EL (cell line): Measurements from ENCODE around the gene HINT2.

ENCODE experiments used
- DNase-seq: peaks from one replicate; pipeline ENCODE4 v3.0.0-alpha.2; 2016

HINT2 gene

GRCh38 chr9:35774907-35775635 is 39.8 kb downstream of the HINT2 start:
- DNase-seq = no peak

GRCh38 chr9:35771943-35772342 is 42.9 kb downstream of the HINT2 start:
- DNase-seq = no peak

GRCh38 chr9:35771534-35771933 is 43.3 kb downstream of the HINT2 start:
- no peak for DNase-seq

- no peak for DNase-seq
Observed at GRCh38 chr9:35771075-35771433, 43.8 kb downstream of the HINT2 start.

DNA sequence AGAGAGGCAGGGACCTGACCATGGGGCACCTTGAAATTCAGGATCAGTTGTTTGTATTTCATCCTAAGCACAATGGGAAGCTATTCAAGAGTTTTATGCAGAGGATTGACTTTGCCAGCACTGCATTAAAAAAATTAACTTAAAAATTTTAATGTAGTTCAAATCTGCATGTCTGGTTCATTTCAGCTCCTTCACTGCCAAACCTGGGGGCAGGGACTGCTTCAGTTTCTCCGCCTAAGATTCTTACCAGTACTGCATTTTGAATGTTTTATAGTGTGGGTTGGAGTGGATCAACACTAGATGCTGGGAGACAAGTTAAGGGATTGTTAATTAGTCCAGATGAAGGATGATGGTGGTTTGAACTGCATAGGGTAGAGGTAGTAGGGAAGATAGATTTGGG is 45.1 kb downstream of the HINT2 start:
- no peak for DNase-seq

GRCh38 chr9:35767458-35767857 is 47.4 kb downstream of the HINT2 start:
- DNase-seq = no peak

DNA sequence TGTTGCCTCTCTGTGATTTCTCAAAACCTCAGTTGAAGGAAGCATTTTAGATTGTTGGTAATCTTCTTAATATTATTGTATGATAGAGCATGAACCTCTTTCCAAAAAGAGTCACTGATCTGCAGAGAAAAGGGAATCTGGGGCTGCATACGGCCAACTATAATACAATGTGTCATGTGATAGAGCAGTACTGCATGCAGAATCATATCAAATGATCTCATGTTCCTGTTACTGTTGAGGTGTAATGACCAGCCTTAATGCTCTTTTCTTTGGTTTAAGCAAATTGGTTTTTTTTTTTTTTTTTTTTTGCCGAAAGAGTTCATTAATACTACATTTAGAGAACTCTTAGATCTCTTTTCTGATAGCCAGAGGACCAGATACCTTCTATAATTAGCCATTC is 47.8 kb downstream of the HINT2 start:
- no peak for DNase-seq

GRCh38 chr9:35763803-35764202 is 51.0 kb downstream of the HINT2 start:
- no peak for DNase-seq

GRCh38 chr9:35763181-35763580 is 51.7 kb downstream of the HINT2 start:
- no peak for DNase-seq
